HG03066 (cell line): ENCODE data around the gene SOX30.

Source experiments
- ATAC-seq: cut with Tn5 transposase; IDR thresholded peaks from one replicate; pipeline ENCODE4 v1.9.1; 2021; ENCODE audit warnings: low read depth; ENCODE audit not compliant: unreplicated experiment

Gene SOX30

DNA sequence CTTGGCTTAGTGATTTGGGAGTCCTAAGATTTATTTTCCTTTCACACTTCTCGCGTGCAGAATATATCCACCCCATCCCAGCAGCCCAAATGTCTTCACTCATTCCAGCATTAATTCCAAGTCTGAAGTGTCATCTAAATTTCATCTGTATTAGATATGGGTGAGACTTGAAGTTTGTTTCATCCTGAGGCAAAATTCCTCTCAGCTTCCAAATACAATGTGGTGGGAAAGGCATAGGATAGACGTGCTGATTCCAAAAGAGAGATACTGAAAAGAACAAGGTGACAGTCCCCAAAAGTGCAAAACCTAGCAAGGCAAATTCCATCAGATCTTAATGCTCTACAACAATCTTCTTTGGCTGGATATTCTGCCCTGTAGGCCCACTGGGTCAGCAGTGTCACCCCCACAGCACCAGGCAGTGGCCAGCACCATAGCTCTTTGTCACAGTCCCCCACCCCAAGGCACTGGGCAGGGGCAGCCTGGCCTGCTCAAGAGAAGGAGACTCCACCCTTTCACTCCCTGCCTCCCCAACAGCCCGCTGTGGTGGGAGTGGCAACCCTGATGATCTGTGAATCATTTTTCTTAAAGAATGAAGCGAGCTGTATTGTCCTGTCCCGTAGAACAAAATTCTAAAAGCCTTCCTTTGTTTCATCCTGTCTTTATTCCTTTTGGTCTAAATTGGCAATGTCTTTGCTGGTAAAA, 74.0 kb downstream of the SOX30 start:
- ATAC-seq, result no peak

DNA sequence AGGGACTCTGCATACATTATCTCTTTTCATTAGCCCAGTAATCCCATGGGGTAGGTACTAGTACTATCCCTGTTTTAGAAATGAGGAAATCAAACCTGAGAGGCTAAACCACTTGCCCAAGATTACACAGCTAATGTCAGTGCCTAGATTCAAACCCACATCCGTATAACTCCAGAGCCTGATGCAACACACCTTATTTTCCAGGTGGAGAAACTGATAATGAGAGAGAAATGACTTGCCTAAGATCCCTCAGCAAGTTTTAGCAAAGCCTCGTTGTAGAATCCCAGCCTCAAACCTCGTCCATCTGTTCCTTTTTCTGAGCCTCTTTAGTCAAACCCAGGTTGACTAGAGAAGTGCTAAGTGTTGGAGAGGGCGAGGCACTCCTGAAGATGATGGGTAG, 75.6 kb downstream of the SOX30 start:
- no peak for ATAC-seq
